ENCODE results near the gene STARD8.

The STARD8 gene

GRCh38 chrX:68660746-68661145 is 13.3 kb downstream of the STARD8 start:
- no peak overlapping the region for H3K27ac ChIP-seq
- no peak for TF ChIP-seq ZFX (IDR thresholded peaks at IDR 0.05)
- no peak for TF ChIP-seq CTCF (conservative IDR thresholded peaks at IDR 0.05)

- no peak overlapping the region for H3K27ac ChIP-seq
- TF ChIP-seq ZFX (IDR thresholded peaks at IDR 0.05) (no peak), CTCF (conservative IDR thresholded peaks at IDR 0.05) (peak; percentile 23)
These were observed 18.0 kb downstream of the STARD8 start for GRCh38 chrX:68665502-68665901.

GRCh38 chrX:68666580-68666979 is 19.1 kb downstream of the STARD8 start:
- H3K27ac ChIP-seq, result no peak overlapping the region
- TF ChIP-seq ZFX (IDR thresholded peaks at IDR 0.05) (no peak), CTCF (conservative IDR thresholded peaks at IDR 0.05) (no peak)

GRCh38 chrX:68669094-68669860 is 21.8 kb downstream of the STARD8 start:
- TF ChIP-seq CTCF (conservative IDR thresholded peaks at IDR 0.05), result no peak
- TF ChIP-seq ZFX (IDR thresholded peaks at IDR 0.05), result no peak
- no peak overlapping the region for H3K27ac ChIP-seq

GRCh38 chrX:68669871-68670270 is 22.4 kb downstream of the STARD8 start:
- no peak for TF ChIP-seq CTCF (conservative IDR thresholded peaks at IDR 0.05)
- no peak for TF ChIP-seq ZFX (IDR thresholded peaks at IDR 0.05)
- no peak overlapping the region for H3K27ac ChIP-seq

GRCh38 chrX:68671221-68671620 is 23.8 kb downstream of the STARD8 start:
- TF ChIP-seq ZFX (IDR thresholded peaks at IDR 0.05) (no peak), CTCF (conservative IDR thresholded peaks at IDR 0.05) (no peak)
- H3K27ac ChIP-seq, result no peak overlapping the region

- no peak for TF ChIP-seq CTCF (conservative IDR thresholded peaks at IDR 0.05)
- TF ChIP-seq ZFX (IDR thresholded peaks at IDR 0.05), result no peak
- H3K27ac ChIP-seq, result no peak overlapping the region
These were observed 25.3 kb downstream of the STARD8 start for GRCh38 chrX:68672581-68673318.
